Measurements from ENCODE around the gene DCANP1.
"Not testable (repeated sequence)": the region's sequence is repeated elsewhere in the genome, so short reads cannot be mapped to it uniquely, and the experiment has no call there.

DCANP1 gene

DNA sequence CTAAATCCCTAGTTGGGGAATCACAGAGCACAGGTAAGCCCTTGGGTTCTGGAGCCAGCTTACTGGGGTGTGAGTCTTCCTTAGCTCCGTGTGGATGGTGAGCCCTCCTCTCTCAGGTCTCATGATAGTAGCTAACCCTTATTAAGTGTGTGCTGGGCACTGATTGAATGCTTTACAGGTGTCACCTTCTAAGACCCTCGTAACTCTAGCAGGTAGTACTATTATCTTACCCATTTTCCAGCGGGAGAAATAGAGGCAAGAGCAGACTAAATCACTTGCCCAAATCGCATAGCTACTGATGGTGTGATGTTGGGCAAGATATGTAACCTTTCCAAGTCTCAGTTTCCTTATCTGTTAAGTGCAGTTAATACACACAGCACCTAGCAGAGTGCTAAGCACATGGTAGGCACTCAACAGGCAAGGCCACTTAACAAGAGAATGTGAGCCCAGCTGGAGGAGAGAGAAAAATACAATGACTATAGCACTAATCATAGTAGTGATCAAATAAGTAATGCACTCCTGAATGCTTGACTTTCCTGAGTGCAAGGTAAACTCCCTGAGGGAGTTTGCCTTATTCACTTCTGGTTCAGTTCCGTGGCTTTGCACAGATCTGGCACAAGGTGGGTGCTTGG, at the start of gene DCANP1:
Gene DCANP1, minus strand, starts transcription at position 51 of the 632 bp plus-strand sequence. CDS start 240 bp downstream, outside the sequence.
- H3K27me3 ChIP-seq (ENCODE audit: control insufficient read depth in 2 of 2, insufficient read depth in 2 of 2, low read length in 2 of 2): peaks cover 0 to 3% of the 10 kb centered on the region in 2 donors
- H3K27ac ChIP-seq (ENCODE audit: low read depth in 2 of 2, low read length in 2 of 2): no peak within 1 kb of the TSS
- no peaks in the 10 kb centered on the region for H3K4me1 ChIP-seq (ENCODE audit: control insufficient read depth in 2 of 2, insufficient read depth in 2 of 2, low read length in 2 of 2)
- no peak within 1 kb of the TSS for H3K9ac ChIP-seq (ENCODE audit: low read depth in 1 of 2, low read length in 2 of 2)
- no peak within 1 kb of the TSS for H3K4me3 ChIP-seq (ENCODE audit: low read length in 2 of 2)
- no peaks in the 10 kb centered on the region for H3K36me3 ChIP-seq (ENCODE audit: control insufficient read depth in 2 of 2, insufficient read depth in 2 of 2, low read length in 2 of 2)
- no peaks in the 10 kb centered on the region for H3K9me3 ChIP-seq (ENCODE audit: control insufficient read depth in 2 of 2, low read length in 2 of 2)

DNA sequence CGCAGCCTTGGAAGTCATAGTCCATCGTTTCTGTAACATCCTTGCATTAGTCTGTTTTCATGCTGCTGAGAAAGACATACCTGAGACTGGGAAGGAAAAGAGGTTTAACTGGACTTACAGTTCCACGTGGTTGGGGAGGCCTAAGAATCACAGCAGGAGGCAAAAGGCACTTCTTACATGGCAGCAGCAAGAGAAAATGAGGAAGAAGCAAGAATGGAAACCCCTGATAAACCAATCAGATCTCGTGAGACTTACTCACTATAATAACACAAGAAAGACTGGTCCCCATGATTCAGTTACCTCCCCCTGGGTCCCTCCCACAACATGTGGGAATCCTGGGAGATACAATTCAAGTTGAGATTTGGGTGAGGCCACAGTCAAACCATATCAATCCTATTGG, 48.4 kb upstream of the DCANP1 start:
- H3K9me3 ChIP-seq (ENCODE audit: control insufficient read depth in 2 of 2, low read length in 2 of 2); H3K36me3 ChIP-seq (ENCODE audit: control insufficient read depth in 2 of 2, insufficient read depth in 2 of 2, low read length in 2 of 2); H3K9ac ChIP-seq (ENCODE audit: low read depth in 1 of 2, low read length in 2 of 2); H3K4me3 ChIP-seq (ENCODE audit: low read length in 2 of 2); H3K27ac ChIP-seq (ENCODE audit: low read depth in 2 of 2, low read length in 2 of 2); H3K4me1 ChIP-seq (ENCODE audit: control insufficient read depth in 2 of 2, insufficient read depth in 2 of 2, low read length in 2 of 2): not testable (repeated sequence)
- H3K27me3 ChIP-seq (ENCODE audit: control insufficient read depth in 2 of 2, insufficient read depth in 2 of 2, low read length in 2 of 2): peaks cover 27 to 38% of the 10 kb centered on the region in 2 donors

DNA sequence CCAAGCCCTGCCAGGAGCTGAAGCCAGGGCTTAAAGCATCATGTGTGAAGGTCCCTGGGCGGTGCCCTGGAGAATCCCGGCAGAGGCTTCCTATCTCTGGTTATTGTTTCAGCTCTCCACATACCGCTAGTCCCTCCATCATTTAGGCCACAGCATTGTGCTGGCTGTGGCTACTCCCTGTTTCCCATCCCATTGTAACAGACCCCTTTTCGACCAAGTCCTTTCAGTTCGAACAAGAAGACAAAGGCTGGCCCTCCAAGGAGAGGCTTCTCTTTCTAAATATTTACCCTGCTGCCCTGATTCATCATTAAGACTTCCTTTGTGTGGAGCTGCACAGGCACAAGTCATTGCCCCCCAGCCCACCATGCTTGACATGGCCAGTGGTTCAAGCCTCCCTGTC, 47.0 kb upstream of the DCANP1 start:
- Histone ChIP-seq H3K27ac (ENCODE audit: low read depth in 2 of 2, low read length in 2 of 2) (no peak overlapping the region), H3K9me3 (ENCODE audit: control insufficient read depth in 2 of 2, low read length in 2 of 2) (no peaks in the 10 kb centered on the region), H3K36me3 (ENCODE audit: control insufficient read depth in 2 of 2, insufficient read depth in 2 of 2, low read length in 2 of 2) (no peaks in the 10 kb centered on the region), H3K4me3 (ENCODE audit: low read length in 2 of 2) (no peak overlapping the region), H3K9ac (ENCODE audit: low read depth in 1 of 2, low read length in 2 of 2) (no peak overlapping the region), H3K27me3 (ENCODE audit: control insufficient read depth in 2 of 2, insufficient read depth in 2 of 2, low read length in 2 of 2) (peaks cover 31 to 49% of the 10 kb centered on the region in 2 donors), H3K4me1 (ENCODE audit: control insufficient read depth in 2 of 2, insufficient read depth in 2 of 2, low read length in 2 of 2) (no peaks in the 10 kb centered on the region)

- no peaks in the 10 kb centered on the region for H3K9me3 ChIP-seq (ENCODE audit: control insufficient read depth in 2 of 2, low read length in 2 of 2)
- H3K36me3 ChIP-seq (ENCODE audit: control insufficient read depth in 2 of 2, insufficient read depth in 2 of 2, low read length in 2 of 2): no peaks in the 10 kb centered on the region
- no peak overlapping the region for H3K27ac ChIP-seq (ENCODE audit: low read depth in 2 of 2, low read length in 2 of 2)
- H3K4me3 ChIP-seq (ENCODE audit: low read length in 2 of 2): no peak overlapping the region
- no peak overlapping the region for H3K9ac ChIP-seq (ENCODE audit: low read depth in 1 of 2, low read length in 2 of 2)
- peaks cover 0 to 2% of the 10 kb centered on the region in 2 donors for H3K4me1 ChIP-seq (ENCODE audit: control insufficient read depth in 2 of 2, insufficient read depth in 2 of 2, low read length in 2 of 2)
- H3K27me3 ChIP-seq (ENCODE audit: control insufficient read depth in 2 of 2, insufficient read depth in 2 of 2, low read length in 2 of 2): peaks cover 30 to 53% of the 10 kb centered on the region in 2 donors
Observed at GRCh38 chr5:135493406-135494180, 46.4 kb upstream of the DCANP1 start.

DNA sequence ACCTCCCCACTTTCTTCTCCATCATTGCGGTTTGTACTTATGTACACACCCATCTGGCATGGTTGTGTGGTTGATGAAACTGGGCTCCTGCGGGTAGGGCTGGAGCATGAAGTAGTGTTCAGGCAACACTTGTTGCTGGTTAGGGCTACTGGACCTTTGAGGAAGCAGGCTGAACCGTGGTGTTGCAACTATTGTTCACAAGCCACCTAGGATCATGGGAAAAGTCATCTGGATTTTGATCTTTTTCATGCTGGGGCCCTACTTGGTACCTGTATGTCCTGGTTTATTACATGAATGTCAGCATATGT, 45.1 kb upstream of the DCANP1 start:
- Histone ChIP-seq H3K4me1 (ENCODE audit: control insufficient read depth in 2 of 2, insufficient read depth in 2 of 2, low read length in 2 of 2) (peaks cover 0 to 2% of the 10 kb centered on the region in 2 donors), H3K9me3 (ENCODE audit: control insufficient read depth in 2 of 2, low read length in 2 of 2) (no peaks in the 10 kb centered on the region), H3K4me3 (ENCODE audit: low read length in 2 of 2) (no peak overlapping the region), H3K9ac (ENCODE audit: low read depth in 1 of 2, low read length in 2 of 2) (no peak overlapping the region), H3K27ac (ENCODE audit: low read depth in 2 of 2, low read length in 2 of 2) (no peak overlapping the region), H3K36me3 (ENCODE audit: control insufficient read depth in 2 of 2, insufficient read depth in 2 of 2, low read length in 2 of 2) (no peaks in the 10 kb centered on the region), H3K27me3 (ENCODE audit: control insufficient read depth in 2 of 2, insufficient read depth in 2 of 2, low read length in 2 of 2) (peaks cover 39 to 55% of the 10 kb centered on the region in 2 donors)

- Histone ChIP-seq H3K36me3 (ENCODE audit: control insufficient read depth in 2 of 2, insufficient read depth in 2 of 2, low read length in 2 of 2) (no peaks in the 10 kb centered on the region), H3K27me3 (ENCODE audit: control insufficient read depth in 2 of 2, insufficient read depth in 2 of 2, low read length in 2 of 2) (peaks cover 44 to 58% of the 10 kb centered on the region in 2 donors), H3K4me1 (ENCODE audit: control insufficient read depth in 2 of 2, insufficient read depth in 2 of 2, low read length in 2 of 2) (peaks cover 0 to 2% of the 10 kb centered on the region in 2 donors), H3K9me3 (ENCODE audit: control insufficient read depth in 2 of 2, low read length in 2 of 2) (no peaks in the 10 kb centered on the region), H3K27ac (ENCODE audit: low read depth in 2 of 2, low read length in 2 of 2) (no peak overlapping the region), H3K4me3 (ENCODE audit: low read length in 2 of 2) (no peak overlapping the region), H3K9ac (ENCODE audit: low read depth in 1 of 2, low read length in 2 of 2) (no peak overlapping the region)
Observed at GRCh38 chr5:135491552-135492318, 44.6 kb upstream of the DCANP1 start.

- Histone ChIP-seq H3K4me1 (ENCODE audit: control insufficient read depth in 2 of 2, insufficient read depth in 2 of 2, low read length in 2 of 2) (peaks cover 0 to 2% of the 10 kb centered on the region in 2 donors), H3K9ac (ENCODE audit: low read depth in 1 of 2, low read length in 2 of 2) (no peak overlapping the region), H3K4me3 (ENCODE audit: low read length in 2 of 2) (no peak overlapping the region), H3K9me3 (ENCODE audit: control insufficient read depth in 2 of 2, low read length in 2 of 2) (no peaks in the 10 kb centered on the region), H3K27ac (ENCODE audit: low read depth in 2 of 2, low read length in 2 of 2) (no peak overlapping the region), H3K36me3 (ENCODE audit: control insufficient read depth in 2 of 2, insufficient read depth in 2 of 2, low read length in 2 of 2) (no peaks in the 10 kb centered on the region), H3K27me3 (ENCODE audit: control insufficient read depth in 2 of 2, insufficient read depth in 2 of 2, low read length in 2 of 2) (peaks cover 45 to 62% of the 10 kb centered on the region in 2 donors)
Observed at GRCh38 chr5:135491038-135491551, 43.9 kb upstream of the DCANP1 start.

DNA sequence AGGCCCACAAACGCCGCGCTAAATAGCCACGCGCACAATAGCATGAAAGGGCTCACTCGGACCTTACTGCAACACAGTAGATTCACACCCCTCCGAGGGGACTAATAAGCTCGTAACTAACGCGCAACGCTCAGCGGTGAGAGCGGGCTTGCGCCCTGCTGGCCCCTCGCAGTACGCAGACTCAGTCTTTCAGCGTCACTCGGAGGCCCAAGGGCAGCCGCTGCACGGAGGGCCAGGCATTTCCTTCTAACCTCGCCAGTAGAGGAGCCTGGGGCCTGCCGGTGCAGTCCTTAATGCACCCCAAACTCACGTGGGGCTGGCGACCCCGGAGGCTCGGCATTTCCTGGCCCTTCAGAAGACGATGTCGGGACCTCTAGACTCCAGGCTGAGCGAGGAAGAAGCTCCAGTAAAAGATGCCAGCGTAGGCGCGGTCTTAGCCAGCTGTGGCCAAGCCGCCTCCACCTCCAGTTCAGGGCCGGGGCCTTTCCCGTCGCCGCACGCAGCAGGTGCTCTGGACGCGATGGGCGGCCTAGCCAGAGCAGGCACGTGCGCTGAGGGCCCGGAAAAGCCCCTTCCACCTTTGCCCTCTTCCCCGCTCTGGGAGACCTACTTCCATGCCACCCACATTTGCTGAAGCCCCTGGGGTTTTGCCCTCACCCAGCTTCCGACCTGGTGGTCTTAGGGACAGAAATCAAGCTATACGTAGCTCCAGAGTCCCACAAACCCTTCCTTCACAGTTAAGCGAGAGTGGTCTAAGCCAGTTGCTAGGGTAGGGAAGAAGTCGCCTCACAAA, 43.3 kb upstream of the DCANP1 start:
- Histone ChIP-seq H3K36me3 (ENCODE audit: control insufficient read depth in 2 of 2, insufficient read depth in 2 of 2, low read length in 2 of 2) (no peaks in the 10 kb centered on the region), H3K27me3 (ENCODE audit: control insufficient read depth in 2 of 2, insufficient read depth in 2 of 2, low read length in 2 of 2) (peaks cover 52 to 68% of the 10 kb centered on the region in 2 donors), H3K4me3 (ENCODE audit: low read length in 2 of 2) (no peak overlapping the region), H3K4me1 (ENCODE audit: control insufficient read depth in 2 of 2, insufficient read depth in 2 of 2, low read length in 2 of 2) (peaks cover 0 to 2% of the 10 kb centered on the region in 2 donors), H3K9me3 (ENCODE audit: control insufficient read depth in 2 of 2, low read length in 2 of 2) (no peaks in the 10 kb centered on the region), H3K27ac (ENCODE audit: low read depth in 2 of 2, low read length in 2 of 2) (no peak overlapping the region), H3K9ac (ENCODE audit: low read depth in 1 of 2, low read length in 2 of 2) (no peak overlapping the region)

GRCh38 chr5:135489466-135490244, 42.5 kb upstream of the DCANP1 start:
- Histone ChIP-seq H3K9ac (ENCODE audit: low read depth in 1 of 2, low read length in 2 of 2) (no peak overlapping the region), H3K27me3 (ENCODE audit: control insufficient read depth in 2 of 2, insufficient read depth in 2 of 2, low read length in 2 of 2) (peaks cover 55 to 68% of the 10 kb centered on the region in 2 donors), H3K27ac (ENCODE audit: low read depth in 2 of 2, low read length in 2 of 2) (no peak overlapping the region), H3K36me3 (ENCODE audit: control insufficient read depth in 2 of 2, insufficient read depth in 2 of 2, low read length in 2 of 2) (no peaks in the 10 kb centered on the region), H3K4me1 (ENCODE audit: control insufficient read depth in 2 of 2, insufficient read depth in 2 of 2, low read length in 2 of 2) (peaks cover 0 to 2% of the 10 kb centered on the region in 2 donors), H3K4me3 (ENCODE audit: low read length in 2 of 2) (no peak overlapping the region), H3K9me3 (ENCODE audit: control insufficient read depth in 2 of 2, low read length in 2 of 2) (no peaks in the 10 kb centered on the region)

Measured in mucosa of rectum (tissue), 2 donors.